OCI-LY3 (cell line): ENCODE data around the gene TMEM18.

Source experiments
- EZH2phosphoT487 ChIP-seq: fragments of 200-600 bp; shearing (Covaris generic); IDR thresholded peaks from 2 replicates; pipeline ENCODE4 v1.6.1; 2018; ENCODE audit warnings: antibody characterized with exemption, mixed run types, low read depth
- TF ChIP-seq, protein P1 (sequence below): fragments of 200-600, 300-600 bp; sonication (generic); IDR thresholded peaks from 2 replicates; pipeline ENCODE4 v1.5.1; 2014; ENCODE audit warnings: antibody characterized with exemption, low read length, low read depth

DNA sequence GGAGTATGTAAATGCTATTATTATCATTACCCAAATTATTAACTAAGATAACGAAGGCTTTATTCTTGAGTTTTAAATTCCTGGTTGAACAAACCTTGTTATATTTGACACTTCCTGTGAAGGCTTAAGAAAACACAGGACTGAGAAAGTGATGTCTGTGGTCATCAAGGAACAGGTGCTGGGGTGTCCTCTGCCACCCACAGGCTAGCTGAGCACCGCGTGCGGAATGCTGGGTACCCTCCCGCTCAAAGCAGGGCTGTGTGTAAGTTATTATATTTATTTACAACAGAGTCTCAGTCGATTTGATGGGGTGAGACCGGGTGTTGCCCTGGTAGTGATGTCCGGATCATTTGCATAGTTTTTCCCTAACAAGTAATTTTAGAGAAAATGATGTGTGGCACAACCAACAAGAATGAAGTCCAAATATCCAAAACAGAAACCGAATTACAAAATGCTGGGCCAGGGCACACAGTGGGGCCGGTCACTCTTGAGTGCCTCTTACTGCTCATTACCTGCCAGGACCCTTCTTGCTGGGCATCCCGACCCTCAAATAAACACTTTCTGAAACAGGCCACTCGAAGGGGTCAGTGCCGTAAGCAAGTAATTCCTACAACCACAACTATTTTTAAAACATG is 49.2 kb downstream of the TMEM18 start:
- TF ChIP-seq, protein P1, sequence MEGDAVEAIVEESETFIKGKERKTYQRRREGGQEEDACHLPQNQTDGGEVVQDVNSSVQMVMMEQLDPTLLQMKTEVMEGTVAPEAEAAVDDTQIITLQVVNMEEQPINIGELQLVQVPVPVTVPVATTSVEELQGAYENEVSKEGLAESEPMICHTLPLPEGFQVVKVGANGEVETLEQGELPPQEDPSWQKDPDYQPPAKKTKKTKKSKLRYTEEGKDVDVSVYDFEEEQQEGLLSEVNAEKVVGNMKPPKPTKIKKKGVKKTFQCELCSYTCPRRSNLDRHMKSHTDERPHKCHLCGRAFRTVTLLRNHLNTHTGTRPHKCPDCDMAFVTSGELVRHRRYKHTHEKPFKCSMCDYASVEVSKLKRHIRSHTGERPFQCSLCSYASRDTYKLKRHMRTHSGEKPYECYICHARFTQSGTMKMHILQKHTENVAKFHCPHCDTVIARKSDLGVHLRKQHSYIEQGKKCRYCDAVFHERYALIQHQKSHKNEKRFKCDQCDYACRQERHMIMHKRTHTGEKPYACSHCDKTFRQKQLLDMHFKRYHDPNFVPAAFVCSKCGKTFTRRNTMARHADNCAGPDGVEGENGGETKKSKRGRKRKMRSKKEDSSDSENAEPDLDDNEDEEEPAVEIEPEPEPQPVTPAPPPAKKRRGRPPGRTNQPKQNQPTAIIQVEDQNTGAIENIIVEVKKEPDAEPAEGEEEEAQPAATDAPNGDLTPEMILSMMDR = no peak
- no peak for TF ChIP-seq EZH2phosphoT487
